ENCODE results near the gene PRKAR1B.

Gene PRKAR1B

DNA sequence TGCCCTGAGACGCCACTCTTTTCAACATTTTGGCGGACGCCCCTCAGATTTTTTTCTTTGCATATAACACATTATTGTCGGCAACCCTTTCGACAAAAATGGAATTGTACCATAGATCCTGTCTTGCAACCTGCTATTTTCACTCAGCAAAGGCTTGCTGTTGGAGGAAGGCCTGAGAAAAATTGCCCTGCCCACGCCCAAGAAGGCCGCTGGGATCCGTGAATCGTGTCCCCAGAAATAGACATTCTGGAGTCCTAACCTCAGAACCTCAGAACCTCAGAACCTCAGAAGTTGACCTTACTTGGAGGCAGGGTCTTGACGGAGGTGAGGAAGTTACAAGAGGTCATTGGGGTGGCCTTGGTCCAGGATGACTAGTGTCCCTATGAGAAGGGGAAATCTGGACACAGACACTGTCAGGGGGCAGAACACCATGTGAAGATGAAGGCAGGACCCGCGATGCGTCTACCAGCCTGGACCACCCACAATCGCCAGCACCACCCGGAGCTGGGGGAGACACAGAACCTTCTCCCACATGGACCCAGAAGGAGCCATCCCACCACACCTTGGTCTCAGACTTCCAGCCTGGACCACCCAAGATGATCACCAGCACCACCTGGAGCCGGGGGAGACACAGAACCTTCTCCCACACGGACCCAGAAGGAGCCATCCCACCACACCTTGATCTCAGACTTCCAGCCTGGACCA lies 19.6 kb downstream of the PRKAR1B start (continued):
- TF ChIP-seq ZSCAN30 (tag by site-specific recombination; IDR thresholded peaks at IDR 0.05) (no peak), ZNF76 (tag by site-specific recombination; IDR thresholded peaks at IDR 0.05; ENCODE audit: borderline replicate concordance, low read depth) (no peak), ZNF19 (tag by site-specific recombination; IDR thresholded peaks at IDR 0.05; ENCODE audit: low read depth) (no peak), BCL11B (tag by site-specific recombination; IDR thresholded peaks at IDR 0.05; ENCODE audit: low read depth) (no peak), ZNF585B (tag by site-specific recombination; IDR thresholded peaks at IDR 0.05) (no peak)
- TF ChIP-seq, protein P1, sequence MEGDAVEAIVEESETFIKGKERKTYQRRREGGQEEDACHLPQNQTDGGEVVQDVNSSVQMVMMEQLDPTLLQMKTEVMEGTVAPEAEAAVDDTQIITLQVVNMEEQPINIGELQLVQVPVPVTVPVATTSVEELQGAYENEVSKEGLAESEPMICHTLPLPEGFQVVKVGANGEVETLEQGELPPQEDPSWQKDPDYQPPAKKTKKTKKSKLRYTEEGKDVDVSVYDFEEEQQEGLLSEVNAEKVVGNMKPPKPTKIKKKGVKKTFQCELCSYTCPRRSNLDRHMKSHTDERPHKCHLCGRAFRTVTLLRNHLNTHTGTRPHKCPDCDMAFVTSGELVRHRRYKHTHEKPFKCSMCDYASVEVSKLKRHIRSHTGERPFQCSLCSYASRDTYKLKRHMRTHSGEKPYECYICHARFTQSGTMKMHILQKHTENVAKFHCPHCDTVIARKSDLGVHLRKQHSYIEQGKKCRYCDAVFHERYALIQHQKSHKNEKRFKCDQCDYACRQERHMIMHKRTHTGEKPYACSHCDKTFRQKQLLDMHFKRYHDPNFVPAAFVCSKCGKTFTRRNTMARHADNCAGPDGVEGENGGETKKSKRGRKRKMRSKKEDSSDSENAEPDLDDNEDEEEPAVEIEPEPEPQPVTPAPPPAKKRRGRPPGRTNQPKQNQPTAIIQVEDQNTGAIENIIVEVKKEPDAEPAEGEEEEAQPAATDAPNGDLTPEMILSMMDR (tag by site-specific recombination; IDR thresholded peaks at IDR 0.05): no peak

DNA sequence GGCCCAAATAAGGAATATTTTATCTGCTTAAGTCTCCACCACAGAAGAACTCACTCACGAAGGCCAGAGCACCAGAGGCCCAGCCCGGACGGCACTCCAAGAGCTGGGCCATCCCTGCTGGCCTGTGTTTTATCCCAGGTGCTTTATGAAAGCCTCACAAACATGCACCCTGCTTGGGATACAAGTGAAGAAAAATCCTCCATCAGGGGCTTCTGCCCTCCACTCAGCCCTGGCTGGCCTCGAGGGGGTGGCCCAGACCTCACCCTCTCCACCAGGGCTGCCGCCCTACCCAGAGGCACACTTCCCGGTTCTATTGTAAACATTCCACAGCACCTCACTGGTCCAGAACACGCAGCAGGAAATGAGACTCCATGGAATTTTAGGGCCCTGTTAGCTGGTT lies 20.4 kb downstream of the PRKAR1B start:
- POLR2A ChIA-PET: no interaction called here
- TF ChIP-seq ZNF184 (tag by site-specific recombination; IDR thresholded peaks at IDR 0.05) (no peak), ZNF521 (tag by site-specific recombination; IDR thresholded peaks at IDR 0.05) (no peak), ZEB2 (tag by site-specific recombination; IDR thresholded peaks at IDR 0.05) (no peak), HOXC10 (CRISPR knock-in tag; IDR thresholded peaks at IDR 0.05) (no peak), KLF1 (tag by site-specific recombination; IDR thresholded peaks at IDR 0.05) (no peak), ZFP3 (tag by site-specific recombination; IDR thresholded peaks at IDR 0.05; ENCODE audit: low read depth) (no peak), ZNF302 (tag by site-specific recombination; IDR thresholded peaks at IDR 0.05; ENCODE audit: low read depth) (no peak), ZNF10 (tag by site-specific recombination; IDR thresholded peaks at IDR 0.05) (no peak), ZNF585B (tag by site-specific recombination; IDR thresholded peaks at IDR 0.05) (no peak), ZNF529 (tag by site-specific recombination; IDR thresholded peaks at IDR 0.05; ENCODE audit: insufficient replicate concordance) (no peak), SCRT1 (tag by site-specific recombination; IDR thresholded peaks at IDR 0.05; ENCODE audit: borderline replicate concordance) (no peak)
- TF ChIP-seq, protein P2, sequence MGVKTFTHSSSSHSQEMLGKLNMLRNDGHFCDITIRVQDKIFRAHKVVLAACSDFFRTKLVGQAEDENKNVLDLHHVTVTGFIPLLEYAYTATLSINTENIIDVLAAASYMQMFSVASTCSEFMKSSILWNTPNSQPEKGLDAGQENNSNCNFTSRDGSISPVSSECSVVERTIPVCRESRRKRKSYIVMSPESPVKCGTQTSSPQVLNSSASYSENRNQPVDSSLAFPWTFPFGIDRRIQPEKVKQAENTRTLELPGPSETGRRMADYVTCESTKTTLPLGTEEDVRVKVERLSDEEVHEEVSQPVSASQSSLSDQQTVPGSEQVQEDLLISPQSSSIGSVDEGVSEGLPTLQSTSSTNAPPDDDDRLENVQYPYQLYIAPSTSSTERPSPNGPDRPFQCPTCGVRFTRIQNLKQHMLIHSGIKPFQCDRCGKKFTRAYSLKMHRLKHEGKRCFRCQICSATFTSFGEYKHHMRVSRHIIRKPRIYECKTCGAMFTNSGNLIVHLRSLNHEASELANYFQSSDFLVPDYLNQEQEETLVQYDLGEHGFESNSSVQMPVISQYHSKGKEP (tag by site-specific recombination; IDR thresholded peaks at IDR 0.05): no peak
- TF ChIP-seq, protein P1 (tag by site-specific recombination; IDR thresholded peaks at IDR 0.05): no peak
- no peaks in the 10 kb centered on the region for H3K4me1 ChIP-seq (ENCODE audit: control insufficient read depth, insufficient read depth, low read length)
- H3K27ac ChIP-seq (ENCODE audit: extremely low read depth, low read depth, low read length): no peak overlapping the region
- CTCF ChIA-PET: no interaction called here
- H3K4me3 ChIP-seq (ENCODE audit: low read depth, low read length): no peak overlapping the region
- H3K9me3 ChIP-seq (ENCODE audit: control insufficient read depth, insufficient read depth, low read depth, low read length): no peaks in the 10 kb centered on the region
- H3K36me3 ChIP-seq (ENCODE audit: control insufficient read depth in 2 of 2, insufficient read depth in 1 of 2, low read length in 2 of 2): no peaks in the 10 kb centered on the region

DNA sequence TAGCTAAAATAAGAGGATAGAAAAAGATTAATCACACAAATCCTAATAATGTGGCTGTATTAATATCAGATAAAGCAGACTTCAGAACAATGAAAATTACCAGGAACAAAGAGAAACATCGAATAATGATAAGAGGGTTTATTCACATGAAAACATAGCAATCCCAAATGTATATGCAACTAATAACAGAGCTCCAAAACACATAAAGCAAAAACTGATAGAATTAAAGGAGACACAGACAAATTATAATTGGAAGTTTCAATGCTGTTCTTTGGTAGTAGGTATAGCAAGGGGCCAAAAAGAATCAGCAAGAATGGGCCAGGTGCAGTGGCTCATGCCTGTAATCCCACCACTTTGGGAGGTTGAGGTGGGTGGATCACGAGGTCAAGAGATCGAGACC lies 24.0 kb downstream of the PRKAR1B start:
- Histone ChIP-seq H3K4me1 (ENCODE audit: control insufficient read depth, insufficient read depth, low read length) (no peaks in the 10 kb centered on the region), H3K36me3 (ENCODE audit: control insufficient read depth in 2 of 2, insufficient read depth in 1 of 2, low read length in 2 of 2) (peaks cover 0 to 5% of the 10 kb centered on the region in 2 experiments; a peak in 1 of 3 replicates), H3K4me3 (ENCODE audit: low read depth, low read length) (no peak overlapping the region), H3K9me3 (ENCODE audit: control insufficient read depth, insufficient read depth, low read depth, low read length) (no peaks in the 10 kb centered on the region), H3K27ac (ENCODE audit: extremely low read depth, low read depth, low read length) (no peak overlapping the region)
- TF ChIP-seq ZNF169 (tag by site-specific recombination; IDR thresholded peaks at IDR 0.05) (no peak), SETDB1 (IDR thresholded peaks at IDR 0.05; ENCODE audit: insufficient read length, low read length) (peak; percentile 77), BCL11B (tag by site-specific recombination; IDR thresholded peaks at IDR 0.05; ENCODE audit: low read depth) (no peak), ZNF155 (tag by site-specific recombination; IDR thresholded peaks at IDR 0.05) (no peak)
- TF ChIP-seq, protein P3, sequence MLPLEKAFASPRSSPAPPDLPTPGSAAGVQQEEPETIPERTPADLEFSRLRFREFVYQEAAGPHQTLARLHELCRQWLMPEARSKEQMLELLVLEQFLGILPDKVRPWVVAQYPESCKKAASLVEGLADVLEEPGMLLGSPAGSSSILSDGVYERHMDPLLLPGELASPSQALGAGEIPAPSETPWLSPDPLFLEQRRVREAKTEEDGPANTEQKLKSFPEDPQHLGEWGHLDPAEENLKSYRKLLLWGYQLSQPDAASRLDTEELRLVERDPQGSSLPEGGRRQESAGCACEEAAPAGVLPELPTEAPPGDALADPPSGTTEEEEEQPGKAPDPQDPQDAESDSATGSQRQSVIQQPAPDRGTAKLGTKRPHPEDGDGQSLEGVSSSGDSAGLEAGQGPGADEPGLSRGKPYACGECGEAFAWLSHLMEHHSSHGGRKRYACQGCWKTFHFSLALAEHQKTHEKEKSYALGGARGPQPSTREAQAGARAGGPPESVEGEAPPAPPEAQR (tag by site-specific recombination; IDR thresholded peaks at IDR 0.05): no peak
- TF ChIP-seq, protein P4, sequence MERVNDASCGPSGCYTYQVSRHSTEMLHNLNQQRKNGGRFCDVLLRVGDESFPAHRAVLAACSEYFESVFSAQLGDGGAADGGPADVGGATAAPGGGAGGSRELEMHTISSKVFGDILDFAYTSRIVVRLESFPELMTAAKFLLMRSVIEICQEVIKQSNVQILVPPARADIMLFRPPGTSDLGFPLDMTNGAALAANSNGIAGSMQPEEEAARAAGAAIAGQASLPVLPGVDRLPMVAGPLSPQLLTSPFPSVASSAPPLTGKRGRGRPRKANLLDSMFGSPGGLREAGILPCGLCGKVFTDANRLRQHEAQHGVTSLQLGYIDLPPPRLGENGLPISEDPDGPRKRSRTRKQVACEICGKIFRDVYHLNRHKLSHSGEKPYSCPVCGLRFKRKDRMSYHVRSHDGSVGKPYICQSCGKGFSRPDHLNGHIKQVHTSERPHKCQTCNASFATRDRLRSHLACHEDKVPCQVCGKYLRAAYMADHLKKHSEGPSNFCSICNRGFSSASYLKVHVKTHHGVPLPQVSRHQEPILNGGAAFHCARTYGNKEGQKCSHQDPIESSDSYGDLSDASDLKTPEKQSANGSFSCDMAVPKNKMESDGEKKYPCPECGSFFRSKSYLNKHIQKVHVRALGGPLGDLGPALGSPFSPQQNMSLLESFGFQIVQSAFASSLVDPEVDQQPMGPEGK (tag by site-specific recombination; IDR thresholded peaks at IDR 0.05): no peak
- ChIA-PET CTCF (interaction anchor here (0.5 to 0.6 kb wide), 2 partner anchors 33 to 83 kb away, joined by 3 to 5 read pairs; no protein-coding TSS in a partner anchor), POLR2A (no interaction called here)
